Omental fat pad (tissue), 4 donors: ENCODE results near the gene DDX41. TPM values are rescaled to one million over a fixed set of nuclear protein-coding genes. Genes with fewer than 3 reads are reported as not detected.

Source experiments
- ATAC-seq: fragments of 150-250 bp; one replicate; pipeline ENCODE4 v1.9.1; 2016; ENCODE audit warnings: mild to moderate bottlenecking, moderate library complexity; ENCODE audit not compliant: low FRiP score
- DNase-seq: peaks from one replicate; pipeline ENCODE4 v3.0.0-alpha.2; 2019; ENCODE audit warnings: low spot score
- CTCF ChIP-seq, 3 donors: fragments of 450-650 bp; IDR thresholded peaks; one replicate each; pipeline ENCODE4 v1.5.1; 2016 to 2017; ENCODE audit warnings: antibody characterized with exemption in 3 of 3, mild to moderate bottlenecking in 3 of 3, moderate library complexity in 2 of 3
- total RNA-seq, 4 donors: library from RNA; depleted of rRNA; stranded (reverse); fragments of >200 nt; gene quantifications; one replicate each; pipeline ENCODE4 v1.1.0, GENCODE V29; 2016

DDX41 gene
- total RNA-seq, 4 donors from 2014 or later = 66.2 to 93.7 (median 73.6) TPM

GRCh38 chr5:177498013-177498787 lies 18.6 kb downstream of the DDX41 start:
- DNase-seq (no peak), ATAC-seq (no peak)
- TF ChIP-seq CTCF (IDR thresholded peaks at IDR 0.05) = no peak

GRCh38 chr5:177497292-177498012 lies 19.3 kb downstream of the DDX41 start, which contains the start of gene PDLIM7:
Gene PDLIM7 (minus strand): TSS chr5:177497604. CDS start chr5:177496512, 1,092 bp downstream.
- TF ChIP-seq CTCF (IDR thresholded peaks at IDR 0.05) = no peak
- ATAC-seq = peak; percentile 81
- DNase-seq = peak; percentile 88

- DNase-seq (no peak), ATAC-seq (peak; percentile 74)
- TF ChIP-seq CTCF (IDR thresholded peaks at IDR 0.05) = no peak
These were observed 20.0 kb downstream of the DDX41 start for GRCh38 chr5:177496727-177497291.

DNA sequence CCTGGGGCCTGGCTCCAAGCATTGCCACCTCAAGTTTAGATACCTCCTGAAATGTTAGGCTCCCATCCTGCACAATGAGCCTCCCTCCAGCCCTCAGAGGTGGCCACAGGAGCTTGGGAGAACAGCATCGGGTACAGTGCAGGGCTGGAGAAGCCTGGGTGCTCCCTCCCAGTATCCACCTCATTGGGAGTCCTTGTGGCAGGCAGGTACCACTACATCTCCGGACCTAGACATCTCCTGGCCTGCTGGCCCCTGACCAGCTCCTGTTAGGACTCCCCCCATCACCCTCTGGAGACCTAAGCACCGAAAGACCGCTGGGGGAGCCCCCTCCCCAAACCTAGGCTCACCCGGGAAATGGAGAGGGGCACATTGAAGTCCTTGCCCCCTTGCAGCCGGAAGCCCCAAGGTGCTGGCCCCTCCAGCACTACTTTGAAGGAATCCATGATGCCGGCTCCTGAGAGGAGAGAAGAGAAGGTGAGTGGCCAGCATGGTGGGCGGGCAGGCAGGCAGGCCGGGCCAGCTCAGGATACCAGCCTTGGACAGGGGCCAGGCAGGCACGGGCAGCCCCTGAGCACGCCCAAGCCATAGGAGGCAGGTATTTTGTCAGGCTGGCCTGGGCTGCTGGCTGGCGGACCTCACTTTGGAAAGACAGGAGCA lies 20.6 kb downstream of the DDX41 start:
- DNase-seq = no peak
- no peak for TF ChIP-seq CTCF (IDR thresholded peaks at IDR 0.05)

GRCh38 chr5:177495243-177496060 lies 21.3 kb downstream of the DDX41 start:
- no peak for TF ChIP-seq CTCF (IDR thresholded peaks at IDR 0.05)
- no peak for ATAC-seq
- DNase-seq = no peak

More for the DNA sequence above, 20.6 kb downstream of the DDX41 start:
- ATAC-seq = peak; percentile 6
